HG03432 (cell line): ENCODE data around the gene INTS2.

Experiments used
- ATAC-seq: cut with Tn5 transposase; IDR thresholded peaks from one replicate; pipeline ENCODE4 v1.9.1; 2021; ENCODE audit warnings: mild to moderate bottlenecking, moderate library complexity; ENCODE audit not compliant: unreplicated experiment

INTS2 gene

GRCh38 chr17:61856035-61856434 lies 71.7 kb downstream of the INTS2 start:
- no peak for ATAC-seq

- no peak for ATAC-seq
These were observed 74.9 kb downstream of the INTS2 start for GRCh38 chr17:61852857-61853256.

- ATAC-seq: no peak
These were observed 78.1 kb downstream of the INTS2 start for GRCh38 chr17:61849674-61850073.

- no peak for ATAC-seq
These were observed 78.9 kb downstream of the INTS2 start for GRCh38 chr17:61848896-61849295.

GRCh38 chr17:61848247-61848646 lies 79.5 kb downstream of the INTS2 start:
- ATAC-seq: no peak

GRCh38 chr17:61847659-61848058 lies 80.1 kb downstream of the INTS2 start:
- no peak for ATAC-seq

- ATAC-seq: no peak
These were observed 80.9 kb downstream of the INTS2 start for GRCh38 chr17:61846761-61847375.

GRCh38 chr17:61846088-61846487 lies 81.7 kb downstream of the INTS2 start:
- no peak for ATAC-seq

- ATAC-seq: no peak
These were observed 84.3 kb downstream of the INTS2 start for GRCh38 chr17:61843435-61843834.

GRCh38 chr17:61842899-61843298 lies 84.9 kb downstream of the INTS2 start:
- no peak for ATAC-seq

GRCh38 chr17:61839300-61839786 lies 88.4 kb downstream of the INTS2 start:
- no peak for ATAC-seq

- ATAC-seq: no peak
These were observed 90.4 kb downstream of the INTS2 start for GRCh38 chr17:61837175-61838051.

- no peak for ATAC-seq
These were observed 91.3 kb downstream of the INTS2 start for GRCh38 chr17:61836266-61837174.

GRCh38 chr17:61835606-61836005 lies 92.2 kb downstream of the INTS2 start:
- no peak for ATAC-seq

- ATAC-seq: no peak
These were observed 93.2 kb downstream of the INTS2 start for GRCh38 chr17:61834610-61835009.

- no peak for ATAC-seq
These were observed 94.1 kb downstream of the INTS2 start for GRCh38 chr17:61833536-61834193.

- ATAC-seq: no peak
These were observed 95.3 kb downstream of the INTS2 start for GRCh38 chr17:61832463-61832862.

GRCh38 chr17:61831099-61831498 lies 96.7 kb downstream of the INTS2 start:
- no peak for ATAC-seq

- ATAC-seq: no peak
These were observed 99.1 kb downstream of the INTS2 start for GRCh38 chr17:61828694-61829093.

GRCh38 chr17:61827649-61828395 lies 100.0 kb downstream of the INTS2 start:
- no peak for ATAC-seq
